Astrocyte (in vitro differentiated cells and primary cell): ENCODE results near the gene COPRS. TPM values are rescaled to one million over a fixed set of nuclear protein-coding genes. Genes with fewer than 3 reads are reported as not detected.
"Not testable (repeated sequence)": the region's sequence is repeated elsewhere in the genome, so short reads cannot be mapped to it uniquely, and the experiment has no call there.

Experiments used
- DNase-seq: peaks from one replicate; pipeline ENCODE4 v3.0.0-alpha.2; 2010; ENCODE audit warnings: low read depth
- FAIRE-seq: peaks from 2 replicates; lab custom pipeline; 2011; peaks lifted over from hg19 to GRCh38; lab: Jason Lieb, UNC
- H2AFZ ChIP-seq: 2 replicates; pipeline ENCODE4 v1.6.0; 2012; ENCODE audit warnings: low read depth, low read length, inconsistent platforms
- H3K27ac ChIP-seq: 2 replicates; pipeline ENCODE4 v1.5.1; 2011; ENCODE audit warnings: low read depth, low read length, inconsistent platforms
- H3K27me3 ChIP-seq: 2 replicates; pipeline ENCODE4 v1.6.0; 2011; ENCODE audit warnings: low read length, inconsistent platforms; ENCODE audit not compliant: insufficient read depth
- H3K36me3 ChIP-seq: 2 replicates; pipeline ENCODE4 v1.5.1; 2011; ENCODE audit warnings: low read length, inconsistent platforms; ENCODE audit not compliant: insufficient read depth
- H3K4me1 ChIP-seq: 2 replicates; pipeline ENCODE4 v1.5.1; 2011; ENCODE audit warnings: low read length, inconsistent platforms; ENCODE audit not compliant: insufficient read depth
- H3K4me2 ChIP-seq: 2 replicates; pipeline ENCODE4 v1.6.0; 2012; ENCODE audit warnings: low read length, inconsistent platforms
- H3K4me3 ChIP-seq: 2 replicates; pipeline ENCODE4 v1.5.1; 2011; ENCODE audit warnings: low read depth, mild to moderate bottlenecking, low read length, inconsistent platforms; ENCODE audit not compliant: insufficient read depth
- H3K79me2 ChIP-seq: 2 replicates; pipeline ENCODE4 v1.6.0; 2012; ENCODE audit warnings: mild to moderate bottlenecking, low read length, inconsistent platforms; ENCODE audit not compliant: insufficient read depth
- H3K9ac ChIP-seq: 2 replicates; pipeline ENCODE4 v1.6.0; 2012; ENCODE audit warnings: mild to moderate bottlenecking, low read length, inconsistent platforms
- H3K9me3 ChIP-seq: 2 replicates; pipeline ENCODE4 v1.5.1; 2012; ENCODE audit warnings: low read depth, mild to moderate bottlenecking, low read length, inconsistent platforms; ENCODE audit not compliant: insufficient read depth
- H4K20me1 ChIP-seq: 2 replicates; pipeline ENCODE4 v1.6.0; 2012; ENCODE audit warnings: low read length, inconsistent platforms; ENCODE audit not compliant: insufficient read depth
- H3K27ac Mint-ChIP-seq: one replicate; pipeline ENCODE4 v1.8.0; 2021; ENCODE audit warnings: mild to moderate bottlenecking, mixed read lengths; ENCODE audit not compliant: unreplicated experiment
- H3K27me3 Mint-ChIP-seq: one replicate; pipeline ENCODE4 v1.8.0; 2021; ENCODE audit warnings: low read depth, mixed read lengths; ENCODE audit not compliant: unreplicated experiment
- H3K36me3 Mint-ChIP-seq: one replicate; pipeline ENCODE4 v1.8.0; 2021; ENCODE audit warnings: low read depth, mixed read lengths; ENCODE audit not compliant: unreplicated experiment
- H3K4me1 Mint-ChIP-seq: one replicate; pipeline ENCODE4 v1.8.0; 2021; ENCODE audit warnings: low read depth, mixed read lengths; ENCODE audit not compliant: unreplicated experiment
- H3K4me3 Mint-ChIP-seq: one replicate; pipeline ENCODE4 v1.8.0; 2021; ENCODE audit warnings: mild to moderate bottlenecking, moderate library complexity, mixed read lengths; ENCODE audit not compliant: unreplicated experiment
- H3K9me3 Mint-ChIP-seq: one replicate; pipeline ENCODE4 v1.8.0; 2021; ENCODE audit warnings: mild to moderate bottlenecking, mixed read lengths; ENCODE audit not compliant: unreplicated experiment
- CTCF ChIP-seq: IDR thresholded peaks from 2 replicates; pipeline ENCODE4 v1.5.1; 2011; ENCODE audit warnings: low read depth, mild to moderate bottlenecking, inconsistent platforms, low read length, moderate library complexity; ENCODE audit not compliant: insufficient read depth
- EZH2 ChIP-seq: IDR thresholded peaks from 2 replicates; pipeline ENCODE4 v1.6.1; 2012; ENCODE audit warnings: mild to moderate bottlenecking, low read length, inconsistent platforms; ENCODE audit not compliant: insufficient read depth
- total RNA-seq: library from RNA; stranded (reverse); gene quantifications from 2 replicates; pipeline ENCODE4 v1.2.1, GENCODE V29; 2021

Gene COPRS
- total RNA-seq, 1 donor from 2014 or later = 27.8 TPM

DNA sequence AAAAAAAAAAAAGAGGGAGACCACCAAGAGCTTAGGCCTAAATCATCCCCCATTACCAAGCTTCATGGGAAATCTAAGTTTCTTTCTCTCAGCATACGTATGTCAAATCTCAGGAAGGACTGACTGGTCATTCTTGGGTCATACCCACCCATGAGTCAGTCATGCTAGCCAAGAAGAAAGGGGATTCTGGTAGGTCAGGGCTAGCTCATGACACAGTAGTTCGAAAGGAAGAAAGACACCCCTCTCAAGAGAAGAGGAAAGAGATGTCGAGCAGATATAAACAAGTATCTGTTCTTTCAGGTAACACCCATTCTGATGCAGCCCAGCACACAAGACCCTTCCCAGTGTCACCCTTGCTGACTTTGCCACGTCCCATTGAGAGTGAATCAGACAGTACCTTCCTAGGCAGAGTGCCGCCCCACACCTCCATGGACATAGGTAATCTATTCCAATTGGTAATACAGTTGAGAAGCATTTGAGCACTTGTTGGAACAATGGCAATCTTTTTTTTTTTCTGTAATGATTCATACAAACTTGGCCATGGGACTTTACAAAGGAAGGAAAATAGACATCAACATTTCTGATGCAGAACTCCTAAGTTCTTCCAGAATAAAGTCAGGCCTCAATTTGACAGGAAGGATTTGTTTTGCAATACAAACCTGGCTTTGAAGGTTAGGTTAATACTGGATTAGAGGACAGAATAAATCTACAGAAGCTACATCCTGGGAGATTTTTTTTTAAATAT, 38.2 kb downstream of the COPRS start:
- Histone ChIP-seq H3K9me3 (no peaks in the 10 kb centered on the region), H3K4me3 (no peak overlapping the region), H2AFZ (no peak overlapping the region), H3K36me3 (no peaks in the 10 kb centered on the region), H3K27me3 (no peaks in the 10 kb centered on the region), H3K4me1 (peaks cover 5% of the 10 kb centered on the region), H4K20me1 (no peaks in the 10 kb centered on the region), H3K27ac (no peak overlapping the region), H3K9ac (no peak overlapping the region), H3K4me2 (no peak overlapping the region), H3K79me2 (no peaks in the 10 kb centered on the region)
- TF ChIP-seq CTCF = no peak
- no peak for TF ChIP-seq EZH2
- Mint-ChIP-seq H3K27ac (no peak overlapping the region), H3K4me3 (no peak overlapping the region), H3K9me3 (peaks cover 3% of the 10 kb centered on the region), H3K27me3 (no peaks in the 10 kb centered on the region), H3K4me1 (no peaks in the 10 kb centered on the region), H3K36me3 (no peaks in the 10 kb centered on the region)
- FAIRE-seq (no peak), DNase-seq (no peak)

DNA sequence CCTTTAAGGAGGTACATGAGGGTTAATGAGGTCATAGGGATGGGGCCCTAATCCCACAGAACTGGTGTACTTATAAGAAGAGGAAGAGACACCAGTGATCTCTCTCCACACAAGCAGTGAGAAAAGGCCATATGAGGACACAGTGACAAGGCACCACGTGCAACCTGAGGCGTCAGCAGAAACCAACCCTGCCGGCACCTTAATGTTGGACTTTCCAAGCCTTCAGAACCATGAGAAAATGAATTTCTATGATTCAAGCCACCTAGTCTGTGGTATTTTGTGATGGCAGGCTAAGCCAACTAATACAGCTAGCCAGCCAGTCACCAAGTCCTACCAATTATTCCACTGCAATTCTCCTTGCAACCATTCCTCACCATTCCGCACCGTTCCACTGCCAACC, 39.5 kb downstream of the COPRS start:
- TF ChIP-seq EZH2 (no peak), CTCF (no peak)
- Histone ChIP-seq H3K9me3 (no peaks in the 10 kb centered on the region), H3K27me3 (no peaks in the 10 kb centered on the region), H3K36me3 (no peaks in the 10 kb centered on the region), H4K20me1 (no peaks in the 10 kb centered on the region), H3K4me1 (peaks cover 5% of the 10 kb centered on the region), H3K27ac (no peak overlapping the region), H2AFZ (no peak overlapping the region), H3K79me2 (no peaks in the 10 kb centered on the region), H3K4me3 (no peak overlapping the region), H3K9ac (no peak overlapping the region), H3K4me2 (no peak overlapping the region)
- Mint-ChIP-seq H3K9me3 (peaks cover 3% of the 10 kb centered on the region), H3K36me3 (no peaks in the 10 kb centered on the region), H3K27ac (no peak overlapping the region), H3K27me3 (no peaks in the 10 kb centered on the region), H3K4me1 (no peaks in the 10 kb centered on the region), H3K4me3 (no peak overlapping the region)
- no peak for DNase-seq
- no peak for FAIRE-seq

DNA sequence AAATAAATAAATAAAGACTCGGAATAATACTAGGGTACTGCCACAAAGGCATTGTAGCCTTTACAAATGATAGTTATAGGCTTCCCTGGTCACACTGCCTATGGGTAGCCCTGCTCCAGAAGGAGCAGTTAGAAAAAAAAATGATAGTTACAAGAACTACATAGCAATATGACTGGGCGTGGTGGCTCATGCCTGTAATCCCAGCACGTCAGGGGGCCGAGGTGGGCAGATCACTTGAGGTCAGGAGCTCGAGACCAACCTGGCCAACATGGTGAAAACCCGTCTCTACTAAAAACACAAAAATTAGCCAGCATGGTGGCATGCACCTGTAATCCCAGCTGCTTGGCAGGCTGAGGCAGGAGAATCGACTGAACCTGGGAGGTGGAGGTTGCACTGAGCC, 40.2 kb downstream of the COPRS start:
- not testable (repeated sequence) for H3K36me3 Mint-ChIP-seq, H3K27me3 ChIP-seq, H4K20me1 ChIP-seq, H3K4me2 ChIP-seq, H3K4me1 ChIP-seq, H3K27me3 Mint-ChIP-seq, H3K4me3 ChIP-seq, H3K9me3 Mint-ChIP-seq, DNase-seq, H3K4me1 Mint-ChIP-seq, H3K9ac ChIP-seq, H3K36me3 ChIP-seq, H3K79me2 ChIP-seq, H3K27ac Mint-ChIP-seq, H2AFZ ChIP-seq, FAIRE-seq, H3K9me3 ChIP-seq, H3K4me3 Mint-ChIP-seq, H3K27ac ChIP-seq
